LNCAP (cell line): ENCODE data around the gene PTK6.

ENCODE experiments used
- CTCF ChIP-seq: fragments of 450-650 bp; IDR thresholded peaks from 2 replicates; pipeline ENCODE4 v1.5.1; 2017; ENCODE audit warnings: mild to moderate bottlenecking

Gene PTK6

DNA sequence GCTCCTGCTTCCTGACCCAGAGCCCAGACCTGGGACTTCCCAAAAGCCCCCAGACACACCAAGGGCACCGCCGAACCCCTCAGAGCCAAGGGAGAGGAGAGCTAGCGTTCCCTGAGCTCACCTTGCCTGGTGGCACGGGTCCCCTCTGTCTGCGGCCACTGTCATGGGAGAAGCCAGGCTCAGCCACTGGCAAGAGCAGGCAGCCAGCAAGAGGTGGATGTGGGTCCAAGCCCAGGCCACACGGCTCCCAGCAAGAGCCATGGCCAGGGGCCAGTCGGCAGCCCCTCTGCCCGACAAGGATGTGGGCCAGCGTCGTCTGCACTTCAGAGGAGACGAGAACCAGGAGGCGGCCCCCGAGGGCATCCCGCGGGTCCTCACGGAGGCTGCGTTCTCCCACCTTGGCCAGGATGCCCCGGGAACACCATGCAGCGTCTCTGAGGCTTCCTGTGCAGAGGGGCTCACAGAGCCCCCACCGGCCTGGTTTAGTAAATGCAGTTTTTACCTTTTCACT lies 18.8 kb downstream of the PTK6 start:
- TF ChIP-seq CTCF = no peak

DNA sequence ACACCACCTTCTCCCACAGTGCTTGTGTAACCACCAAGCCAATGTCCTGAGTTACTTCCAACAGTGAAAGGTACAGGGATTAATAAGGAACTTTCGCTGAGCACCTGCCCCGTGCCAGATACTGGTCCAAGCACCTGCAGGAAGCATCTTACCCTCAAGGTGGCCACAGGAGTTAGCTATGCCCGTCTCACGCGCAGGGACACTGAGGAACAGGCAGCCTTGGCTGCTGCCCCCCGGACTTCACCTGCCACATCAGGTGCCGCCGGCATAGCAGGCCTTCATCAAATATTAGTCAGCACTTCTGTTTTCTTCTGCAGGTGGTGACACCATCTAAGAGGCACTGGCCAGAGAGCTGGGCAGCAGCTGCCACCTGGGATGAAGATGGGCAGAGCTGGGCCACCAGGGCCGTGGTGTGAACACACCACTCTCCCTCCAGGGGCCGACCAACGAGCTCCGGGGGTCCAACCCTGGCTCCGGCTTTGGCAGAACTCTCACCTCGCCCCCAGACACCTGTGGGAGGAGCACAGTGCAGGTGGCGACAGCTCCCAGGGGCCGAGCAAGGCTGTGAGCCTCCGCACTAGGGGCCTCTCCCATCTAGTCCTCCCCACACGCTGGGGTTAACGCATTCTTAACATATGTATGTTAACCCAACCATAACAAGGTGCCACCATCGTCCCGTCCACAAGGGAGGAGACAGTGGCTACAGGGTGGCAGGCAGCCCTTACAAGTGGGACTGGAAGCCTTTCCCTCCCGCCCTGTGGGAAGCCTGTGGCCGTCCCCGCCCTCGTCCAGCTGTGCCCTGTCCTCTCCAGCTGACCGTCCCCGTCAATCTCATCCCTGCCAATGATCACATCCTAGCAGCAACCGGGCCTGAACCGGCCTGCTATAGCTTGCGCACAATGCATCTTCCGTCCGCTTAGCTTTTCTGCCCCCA lies 19.5 kb downstream of the PTK6 start:
- TF ChIP-seq CTCF = no peak

GRCh38 chr20:63513207-63513606 lies 24.0 kb downstream of the PTK6 start:
- TF ChIP-seq CTCF = no peak

GRCh38 chr20:63509088-63509564 lies 28.1 kb downstream of the PTK6 start:
- TF ChIP-seq CTCF = no peak

- TF ChIP-seq CTCF = no peak
Measured at GRCh38 chr20:63508072-63508768, 29.0 kb downstream of the PTK6 start.

- no peak for TF ChIP-seq CTCF
Measured at GRCh38 chr20:63507083-63507743, 30.0 kb downstream of the PTK6 start.

DNA sequence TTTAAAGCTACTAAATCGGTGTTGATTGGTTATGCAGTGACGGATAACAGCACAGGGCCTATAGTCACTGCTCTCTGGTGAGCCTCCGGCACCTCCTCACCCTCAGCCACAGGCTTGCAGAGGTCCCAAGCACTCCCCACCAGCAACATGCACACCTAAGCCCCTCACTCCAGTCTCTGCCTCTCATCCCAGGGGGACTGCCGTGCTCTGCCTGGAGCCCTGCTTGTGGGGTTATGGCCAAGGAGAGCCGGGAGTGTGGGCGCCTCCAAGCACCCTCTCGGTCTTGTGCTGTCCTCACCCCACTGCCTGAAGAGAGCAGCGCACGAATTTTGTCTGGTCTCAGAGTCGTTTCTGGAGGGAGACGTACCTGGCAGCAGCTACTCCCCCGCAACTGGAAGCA lies 31.5 kb downstream of the PTK6 start:
- TF ChIP-seq CTCF = no peak
